Testis (tissue), 3 donors: ENCODE measurements around the gene TNK2. TPM values are rescaled to one million over a fixed set of nuclear protein-coding genes. Genes with fewer than 3 reads are reported as not detected.
"Not testable (repeated sequence)": the region's sequence is repeated elsewhere in the genome, so short reads cannot be mapped to it uniquely, and the experiment has no call there.

ENCODE experiments used
- DNase-seq: peaks from one replicate; pipeline ENCODE4 v3.0.0-alpha.2; 2019
- H3K27ac ChIP-seq, 2 donors: fragments of 200-600 bp; sonication (generic); one replicate each; pipeline ENCODE4 v1.5.1; 2019
- H3K27me3 ChIP-seq: fragments of 200-600 bp; sonication (generic); one replicate; pipeline ENCODE4 v1.5.1; 2019
- H3K36me3 ChIP-seq: fragments of 200-600 bp; sonication (generic); one replicate; pipeline ENCODE4 v1.5.1; 2017; ENCODE audit warnings: low read depth; ENCODE audit errors: missing control alignments
- H3K4me1 ChIP-seq: fragments of 200-600 bp; sonication (generic); one replicate; pipeline ENCODE4 v1.5.1; 2019
- H3K4me3 ChIP-seq, 2 donors: fragments of 200-600 bp; sonication (generic); one replicate each; pipeline ENCODE4 v1.5.1; 2017 to 2019
- H3K9me3 ChIP-seq: fragments of 200-600 bp; sonication (generic); one replicate; pipeline ENCODE4 v1.5.1; 2017
- CTCF ChIP-seq, 3 experiments: fragments of 450-650 bp in 2 of 3; fragments of 200-600 bp in 1 of 3; sonication (generic) in 1 of 3; IDR thresholded peaks; one replicate each; pipeline ENCODE4 v1.5.1; 2016 to 2019; ENCODE audit warnings: antibody characterized with exemption in 3 of 3, mild to moderate bottlenecking in 2 of 3, moderate library complexity in 1 of 3
- POLR2A ChIP-seq: fragments of 450-650 bp; IDR thresholded peaks from one replicate; pipeline ENCODE4 v1.6.1; 2017; ENCODE audit warnings: antibody characterized with exemption, mild to moderate bottlenecking, moderate library complexity
- WGBS, 2 donors: methylation state at CpG; one replicate each; pipeline ENCODE4 v1.1.5; 2018; 5-methylcytosine and 5-hydroxymethylcytosine counted together
- intact Hi-C: fragments of 100-400 bp; cut with DNase I; formaldehyde crosslinking; loops from one replicate; pipeline ENCODE4 v1.15.1; 2023; ENCODE audit warnings: low total_unique reads
- polyA plus RNA-seq: library from polyadenylated mRNA; stranded (reverse); fragments of 350-450 nt; fragmentation: Illumina TruSeq; extraction: RNeasy Lipid Tissue Mini Kit (QIAGEN cat#74804); gene quantifications from one replicate; pipeline ENCODE4 v1.2.3, GENCODE V29; 2014; ENCODE audit warnings: low read depth, low replicate concordance; ENCODE audit not compliant: insufficient read depth
- total RNA-seq, 2 donors: library from RNA; depleted of rRNA; stranded (reverse); fragments of >200 nt; gene quantifications; one replicate each; pipeline ENCODE4 v1.2.3, GENCODE V29; 2016

The TNK2 gene
- total and polyA plus RNA-seq, 3 donors from 2014 or later: 43.9 to 71.6 (median 71.4) TPM

- DNase-seq, intact Hi-C loops: not testable (repeated sequence)
These were observed 38.8 kb upstream of the TNK2 start for GRCh38 chr3:195946910-195947699.

GRCh38 chr3:195941265-195941815 is 33.0 kb upstream of the TNK2 start:
- intact Hi-C loops: loop anchor here (5.0 kb wide), 1 partner anchor 61 kb away; no protein-coding TSS in a partner anchor
- DNase-seq, H3K27ac ChIP-seq, H3K27me3 ChIP-seq, H3K9me3 ChIP-seq, H3K36me3 ChIP-seq, H3K4me3 ChIP-seq, H3K4me1 ChIP-seq: not testable (repeated sequence)
- 92 to 93% methylated on average over 23 to 27 of the region's 27 CpGs for WGBS, 2 donors

More at GRCh38 chr3:195946910-195947699, 38.8 kb upstream of the TNK2 start:
- not testable (repeated sequence) for H3K4me3 ChIP-seq, H3K9me3 ChIP-seq, H3K4me1 ChIP-seq, H3K27ac ChIP-seq, H3K27me3 ChIP-seq, H3K36me3 ChIP-seq
- 95 to 97% methylated on average over 15 to 20 of the region's 20 CpGs for WGBS, 2 donors

- WGBS, 2 donors: 74 to 86% methylated on average over 13 of the region's 13 CpGs
- H3K4me1 ChIP-seq: not testable (repeated sequence)
These were observed 32.5 kb upstream of the TNK2 start for GRCh38 chr3:195940806-195941205.

GRCh38 chr3:195939526-195940470 is 31.4 kb upstream of the TNK2 start:
- not testable (repeated sequence) for H3K4me1 ChIP-seq, H3K36me3 ChIP-seq, H3K9me3 ChIP-seq, H3K27ac ChIP-seq, H3K27me3 ChIP-seq, DNase-seq, H3K4me3 ChIP-seq
- intact Hi-C loops: loop anchor here (5.0 kb wide), 1 partner anchor 63 kb away; no protein-coding TSS in a partner anchor
- 93 to 94% methylated on average over 19 to 30 of the region's 30 CpGs for WGBS, 2 donors

More at GRCh38 chr3:195940806-195941205, 32.5 kb upstream of the TNK2 start:
- not testable (repeated sequence) for H3K4me3 ChIP-seq, H3K9me3 ChIP-seq, DNase-seq, H3K27ac ChIP-seq, H3K27me3 ChIP-seq, H3K36me3 ChIP-seq
- intact Hi-C loops: loop anchor here (5.0 kb wide), 1 partner anchor 61 kb away; no protein-coding TSS in a partner anchor

GRCh38 chr3:195933044-195933430 is 24.7 kb upstream of the TNK2 start:
- DNase-seq, H3K9me3 ChIP-seq, intact Hi-C loops, H3K4me1 ChIP-seq, H3K27ac ChIP-seq, H3K4me3 ChIP-seq, H3K27me3 ChIP-seq, H3K36me3 ChIP-seq: not testable (repeated sequence)
- 88 to 90% methylated on average over 6 of the region's 6 CpGs for WGBS, 2 donors

- 95 to 97% methylated on average over 9 of the region's 9 CpGs for WGBS, 2 donors
- H3K9me3 ChIP-seq: no peaks in the 10 kb centered on the region
- no peak overlapping the region for H3K4me3 ChIP-seq
- intact Hi-C loops: no loop called here
- H3K4me1 ChIP-seq: no peaks in the 10 kb centered on the region
- H3K36me3 ChIP-seq: no peaks in the 10 kb centered on the region
- no peak overlapping the region for H3K27ac ChIP-seq
- no peak for TF ChIP-seq POLR2A
- no peak for TF ChIP-seq CTCF (IDR thresholded peaks at IDR 0.05)
- no peak for DNase-seq
- H3K27me3 ChIP-seq: no peaks in the 10 kb centered on the region
These were observed 24.2 kb upstream of the TNK2 start for GRCh38 chr3:195932418-195933043.
